Liver (tissue), 9 donors: ENCODE data around the gene IRF4. TPM values are rescaled to one million over a fixed set of nuclear protein-coding genes. Genes with fewer than 3 reads are reported as not detected.

Experiments
- DNase-seq: peaks from one replicate; pipeline ENCODE4 v3.0.0-alpha.2; 2017; ENCODE audit warnings: low spot score
- H3K27ac ChIP-seq, 2 donors: one replicate each; pipeline ENCODE4 v1.7.0; 2013; ENCODE audit warnings: inconsistent platforms in 2 of 2, low read length in 2 of 2, control low read depth in 1 of 2, low read depth in 1 of 2, mild to moderate bottlenecking in 1 of 2
- H3K27me3 ChIP-seq, 4 donors: one replicate each; pipeline versions ENCODE4 v1.6.1 to v1.7.0; 2013; ENCODE audit warnings: low read length in 3 of 4, inconsistent platforms in 1 of 4, mild to moderate bottlenecking in 1 of 4, moderate library complexity in 1 of 4; ENCODE audit not compliant: control insufficient read depth in 4 of 4, insufficient read depth in 4 of 4
- H3K36me3 ChIP-seq, 4 donors: one replicate each; pipeline versions ENCODE4 v1.6.1 to v1.7.0; 2013; ENCODE audit warnings: low read length in 3 of 4, mild to moderate bottlenecking in 3 of 4, low read depth in 1 of 4, moderate library complexity in 1 of 4; ENCODE audit not compliant: control insufficient read depth in 4 of 4, insufficient read depth in 3 of 4
- H3K4me1 ChIP-seq, 4 donors: one replicate each; pipeline versions ENCODE4 v1.6.1 to v1.7.0; 2013; ENCODE audit warnings: low read length in 3 of 4, mild to moderate bottlenecking in 3 of 4, moderate library complexity in 1 of 4; ENCODE audit not compliant: control insufficient read depth in 4 of 4, insufficient read depth in 4 of 4
- H3K4me3 ChIP-seq, 3 donors: one replicate each; pipeline versions ENCODE4 v1.6.1 to v1.7.0; 2013; ENCODE audit warnings: low read length in 3 of 3, control low read depth in 1 of 3, low read depth in 1 of 3, mild to moderate bottlenecking in 1 of 3
- H3K9ac ChIP-seq, 2 donors: one replicate each; pipeline ENCODE4 v1.7.0; 2013; ENCODE audit warnings: low read length in 2 of 2, mild to moderate bottlenecking in 2 of 2, moderate library complexity in 2 of 2, control low read depth in 1 of 2, low read depth in 1 of 2
- H3K9me3 ChIP-seq, 4 donors: one replicate each; pipeline versions ENCODE4 v1.6.1 to v1.7.0; 2013; ENCODE audit warnings: low read length in 3 of 4; ENCODE audit not compliant: control insufficient read depth in 4 of 4
- EGR1 ChIP-seq, 2 donors: IDR thresholded peaks; 2 replicates each; pipeline ENCODE4 v1.6.1; 2016 to 2018; ENCODE audit warnings: antibody characterized with exemption in 2 of 2, low read depth in 2 of 2
- FOXA1 ChIP-seq: IDR thresholded peaks from 2 replicates; pipeline ENCODE4 v1.6.1; 2016; ENCODE audit warnings: antibody characterized with exemption
- FOXA2 ChIP-seq: IDR thresholded peaks from 2 replicates; pipeline ENCODE4 v1.6.1; 2016; ENCODE audit warnings: antibody characterized with exemption
- GABPA ChIP-seq, 2 donors: IDR thresholded peaks in 1 of 2; conservative IDR thresholded peaks in 1 of 2; 2 replicates each; pipeline ENCODE4 v1.6.1; 2016; ENCODE audit warnings: antibody characterized with exemption in 2 of 2, mild to moderate bottlenecking in 1 of 2, moderate library complexity in 1 of 2
- HNF4A ChIP-seq, 2 donors: conservative IDR thresholded peaks; 2 replicates each; pipeline ENCODE4 v1.6.1; 2016; ENCODE audit warnings: antibody characterized with exemption in 2 of 2, mild to moderate bottlenecking in 2 of 2
- HNF4G ChIP-seq: IDR thresholded peaks from 2 replicates; pipeline ENCODE4 v1.6.1; 2016; ENCODE audit warnings: antibody characterized with exemption
- JUND ChIP-seq, 2 donors: IDR thresholded peaks; 2 replicates each; pipeline ENCODE4 v1.6.1; 2016; ENCODE audit warnings: antibody characterized with exemption in 2 of 2
- NR2F2 ChIP-seq: IDR thresholded peaks from 2 replicates; pipeline ENCODE4 v1.6.1; 2016; ENCODE audit warnings: antibody characterized with exemption
- RAD21 ChIP-seq, 2 donors: IDR thresholded peaks; 2 replicates each; pipeline ENCODE4 v1.6.1; 2016; ENCODE audit warnings: antibody characterized with exemption in 2 of 2, mild to moderate bottlenecking in 2 of 2
- RXRA ChIP-seq, 2 donors: IDR thresholded peaks; 2 replicates each; pipeline ENCODE4 v1.6.1; 2017 to 2018; ENCODE audit warnings: antibody characterized with exemption in 2 of 2, mild to moderate bottlenecking in 1 of 2
- SP1 ChIP-seq: IDR thresholded peaks from 2 replicates; pipeline ENCODE4 v1.6.1; 2018; ENCODE audit warnings: antibody characterized with exemption, mild to moderate bottlenecking
- TAF1 ChIP-seq: conservative IDR thresholded peaks from 2 replicates; pipeline ENCODE4 v1.6.1; 2016; ENCODE audit warnings: antibody characterized with exemption, mild to moderate bottlenecking
- YY1 ChIP-seq: IDR thresholded peaks from 2 replicates; pipeline ENCODE4 v1.6.1; 2016; ENCODE audit warnings: antibody characterized with exemption, mild to moderate bottlenecking
- WGBS: extraction: QIAGEN DNeasy Blood & Tissue Kit; methylation state at CpG from one replicate; pipeline ENCODE4 v1.1.7; 2013; 5-methylcytosine and 5-hydroxymethylcytosine counted together
- polyA plus RNA-seq, 2 donors: library from polyadenylated mRNA; stranded (reverse) in 1 of 2; unstranded in 1 of 2; fragments of 200-250 nt in 1 of 2; fragments of >200 nt in 1 of 2; fragmentation: Nextera tagmentation in 1 of 2; extraction: Ambion mirVana in 1 of 2; gene quantifications; one replicate each; pipeline versions ENCODE4 v1.2.1 to v1.2.3, GENCODE V29; 2013 to 2015
- total RNA-seq, 2 donors: library from RNA; depleted of rRNA; stranded (reverse); fragments of >200 nt; gene quantifications; one replicate each; pipeline ENCODE4 v1.2.3, GENCODE V29; 2014
- TF ChIP-seq, protein P1 (sequence below): IDR thresholded peaks from 2 replicates; pipeline ENCODE4 v1.6.1; 2016; ENCODE audit warnings: antibody characterized with exemption
- TF ChIP-seq, protein P2 (sequence below): fragments of 150-350 bp; IDR thresholded peaks from 2 replicates; pipeline ENCODE4 v1.5.1; 2017; ENCODE audit warnings: improper control_type of control experiment, low read depth, low read length; ENCODE audit not compliant: missing input control
- TF ChIP-seq, protein P3 (sequence below): IDR thresholded peaks from 2 replicates; pipeline ENCODE4 v1.6.1; 2016; ENCODE audit warnings: antibody characterized with exemption, mild to moderate bottlenecking
- TF ChIP-seq, protein P4 (sequence below): IDR thresholded peaks from 2 replicates; pipeline ENCODE4 v1.6.1; 2016; ENCODE audit warnings: antibody characterized with exemption
- TF ChIP-seq, protein P5 (sequence below): IDR thresholded peaks from 2 replicates; pipeline ENCODE4 v1.6.1; 2016; ENCODE audit warnings: antibody characterized with exemption
- donor health status: healthy.
- donor health status: healthy.
- donor health status: healthy.
- donor health status: healthy.
- donor health status: healthy.

Gene IRF4
- total and polyA plus RNA-seq, 4 donors = 0.68 to 1.6 (median 1.1) TPM

DNA sequence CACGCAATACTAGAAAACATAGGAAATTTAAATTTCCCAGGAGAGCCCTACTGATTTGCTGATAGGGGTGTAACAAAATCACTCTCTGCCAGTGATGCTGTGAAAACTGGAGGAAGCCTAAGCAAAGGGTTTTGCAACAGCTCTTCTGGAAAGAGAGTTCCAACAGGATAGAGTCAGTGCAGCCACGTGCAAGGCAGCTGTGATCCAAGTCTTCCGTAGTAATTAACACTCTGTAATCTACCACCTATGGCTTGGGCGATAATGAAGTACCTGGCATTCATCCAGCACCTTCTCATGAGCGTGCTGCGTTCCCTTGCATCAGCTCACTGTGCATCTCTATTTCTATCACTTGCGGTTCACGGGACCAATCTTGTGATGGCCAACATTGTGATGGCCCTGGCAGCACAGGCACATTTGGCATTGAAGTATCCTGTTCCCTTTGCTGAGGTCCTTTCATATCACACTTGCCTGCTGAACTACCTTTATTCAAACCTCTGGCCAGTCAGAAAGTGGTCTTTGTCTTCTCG is 48.2 kb downstream of the IRF4 start:
- WGBS = 75% methylated on average over 9 of the region's 9 CpGs
- H3K27ac ChIP-seq = no peak overlapping the region

DNA sequence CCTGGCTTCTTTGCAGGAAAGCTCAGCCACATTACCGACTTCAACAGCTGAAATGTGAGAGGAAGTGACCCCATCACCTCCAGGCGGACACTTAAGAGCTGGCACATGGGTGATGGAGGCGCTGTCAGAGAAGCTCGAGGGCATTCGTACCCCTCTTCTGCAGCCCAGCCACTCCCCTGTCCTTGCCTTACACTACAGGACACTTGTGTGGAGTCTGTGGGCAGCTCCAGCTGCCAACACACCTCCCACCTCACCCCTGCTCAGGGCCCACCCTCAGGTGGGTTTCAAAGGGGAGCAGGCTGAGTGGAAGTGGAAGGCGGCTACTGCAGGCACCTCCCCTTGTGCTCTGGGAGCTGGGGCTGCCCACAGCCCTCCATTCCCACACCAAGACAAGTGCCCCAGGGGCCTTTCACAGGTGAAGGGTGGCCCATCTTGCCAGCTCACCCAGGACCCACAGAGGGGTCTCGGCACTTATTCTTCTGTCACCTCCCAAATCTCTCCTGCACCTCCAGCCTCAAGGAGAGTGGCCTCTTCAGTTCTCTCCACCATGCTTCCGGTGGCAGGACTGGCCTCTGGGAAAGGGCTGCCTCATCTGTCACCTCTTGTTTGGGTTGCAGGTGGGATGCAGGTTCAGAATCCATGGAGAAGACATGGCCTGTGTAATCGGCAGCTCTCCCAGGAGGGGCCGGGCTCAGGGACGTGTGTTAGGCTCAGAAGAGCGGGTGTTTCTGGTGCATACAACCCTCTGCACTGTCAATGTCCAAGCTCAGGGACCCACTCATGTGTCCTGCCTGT is 49.8 kb downstream of the IRF4 start:
- Histone ChIP-seq H3K9ac (no peak overlapping the region), H3K4me1 (no peaks in the 10 kb centered on the region), H3K27me3 (no peaks in the 10 kb centered on the region), H3K9me3 (no peaks in the 10 kb centered on the region), H3K27ac (no peak overlapping the region), H3K4me3 (no peak overlapping the region), H3K36me3 (no peaks in the 10 kb centered on the region)
- WGBS = 89% methylated on average over 12 of the region's 12 CpGs
- TF ChIP-seq RAD21 (IDR thresholded peaks at IDR 0.05) (no peak), RXRA (IDR thresholded peaks at IDR 0.05) (no peak), HNF4G (no peak), GABPA (IDR thresholded peaks at IDR 0.05 in 1 of 2, conservative IDR thresholded peaks at IDR 0.05 in 1 of 2) (no peak), EGR1 (IDR thresholded peaks at IDR 0.05; ENCODE audit: low read depth in 2 of 2) (no peak), JUND (IDR thresholded peaks at IDR 0.05) (no peak), SP1 (no peak), FOXA2 (no peak), NR2F2 (no peak)
- TF ChIP-seq, protein P1, sequence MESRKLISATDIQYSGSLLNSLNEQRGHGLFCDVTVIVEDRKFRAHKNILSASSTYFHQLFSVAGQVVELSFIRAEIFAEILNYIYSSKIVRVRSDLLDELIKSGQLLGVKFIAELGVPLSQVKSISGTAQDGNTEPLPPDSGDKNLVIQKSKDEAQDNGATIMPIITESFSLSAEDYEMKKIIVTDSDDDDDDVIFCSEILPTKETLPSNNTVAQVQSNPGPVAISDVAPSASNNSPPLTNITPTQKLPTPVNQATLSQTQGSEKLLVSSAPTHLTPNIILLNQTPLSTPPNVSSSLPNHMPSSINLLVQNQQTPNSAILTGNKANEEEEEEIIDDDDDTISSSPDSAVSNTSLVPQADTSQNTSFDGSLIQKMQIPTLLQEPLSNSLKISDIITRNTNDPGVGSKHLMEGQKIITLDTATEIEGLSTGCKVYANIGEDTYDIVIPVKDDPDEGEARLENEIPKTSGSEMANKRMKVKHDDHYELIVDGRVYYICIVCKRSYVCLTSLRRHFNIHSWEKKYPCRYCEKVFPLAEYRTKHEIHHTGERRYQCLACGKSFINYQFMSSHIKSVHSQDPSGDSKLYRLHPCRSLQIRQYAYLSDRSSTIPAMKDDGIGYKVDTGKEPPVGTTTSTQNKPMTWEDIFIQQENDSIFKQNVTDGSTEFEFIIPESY = no peak
- TF ChIP-seq, protein P2, sequence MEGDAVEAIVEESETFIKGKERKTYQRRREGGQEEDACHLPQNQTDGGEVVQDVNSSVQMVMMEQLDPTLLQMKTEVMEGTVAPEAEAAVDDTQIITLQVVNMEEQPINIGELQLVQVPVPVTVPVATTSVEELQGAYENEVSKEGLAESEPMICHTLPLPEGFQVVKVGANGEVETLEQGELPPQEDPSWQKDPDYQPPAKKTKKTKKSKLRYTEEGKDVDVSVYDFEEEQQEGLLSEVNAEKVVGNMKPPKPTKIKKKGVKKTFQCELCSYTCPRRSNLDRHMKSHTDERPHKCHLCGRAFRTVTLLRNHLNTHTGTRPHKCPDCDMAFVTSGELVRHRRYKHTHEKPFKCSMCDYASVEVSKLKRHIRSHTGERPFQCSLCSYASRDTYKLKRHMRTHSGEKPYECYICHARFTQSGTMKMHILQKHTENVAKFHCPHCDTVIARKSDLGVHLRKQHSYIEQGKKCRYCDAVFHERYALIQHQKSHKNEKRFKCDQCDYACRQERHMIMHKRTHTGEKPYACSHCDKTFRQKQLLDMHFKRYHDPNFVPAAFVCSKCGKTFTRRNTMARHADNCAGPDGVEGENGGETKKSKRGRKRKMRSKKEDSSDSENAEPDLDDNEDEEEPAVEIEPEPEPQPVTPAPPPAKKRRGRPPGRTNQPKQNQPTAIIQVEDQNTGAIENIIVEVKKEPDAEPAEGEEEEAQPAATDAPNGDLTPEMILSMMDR = no peak
- TF ChIP-seq, protein P3, sequence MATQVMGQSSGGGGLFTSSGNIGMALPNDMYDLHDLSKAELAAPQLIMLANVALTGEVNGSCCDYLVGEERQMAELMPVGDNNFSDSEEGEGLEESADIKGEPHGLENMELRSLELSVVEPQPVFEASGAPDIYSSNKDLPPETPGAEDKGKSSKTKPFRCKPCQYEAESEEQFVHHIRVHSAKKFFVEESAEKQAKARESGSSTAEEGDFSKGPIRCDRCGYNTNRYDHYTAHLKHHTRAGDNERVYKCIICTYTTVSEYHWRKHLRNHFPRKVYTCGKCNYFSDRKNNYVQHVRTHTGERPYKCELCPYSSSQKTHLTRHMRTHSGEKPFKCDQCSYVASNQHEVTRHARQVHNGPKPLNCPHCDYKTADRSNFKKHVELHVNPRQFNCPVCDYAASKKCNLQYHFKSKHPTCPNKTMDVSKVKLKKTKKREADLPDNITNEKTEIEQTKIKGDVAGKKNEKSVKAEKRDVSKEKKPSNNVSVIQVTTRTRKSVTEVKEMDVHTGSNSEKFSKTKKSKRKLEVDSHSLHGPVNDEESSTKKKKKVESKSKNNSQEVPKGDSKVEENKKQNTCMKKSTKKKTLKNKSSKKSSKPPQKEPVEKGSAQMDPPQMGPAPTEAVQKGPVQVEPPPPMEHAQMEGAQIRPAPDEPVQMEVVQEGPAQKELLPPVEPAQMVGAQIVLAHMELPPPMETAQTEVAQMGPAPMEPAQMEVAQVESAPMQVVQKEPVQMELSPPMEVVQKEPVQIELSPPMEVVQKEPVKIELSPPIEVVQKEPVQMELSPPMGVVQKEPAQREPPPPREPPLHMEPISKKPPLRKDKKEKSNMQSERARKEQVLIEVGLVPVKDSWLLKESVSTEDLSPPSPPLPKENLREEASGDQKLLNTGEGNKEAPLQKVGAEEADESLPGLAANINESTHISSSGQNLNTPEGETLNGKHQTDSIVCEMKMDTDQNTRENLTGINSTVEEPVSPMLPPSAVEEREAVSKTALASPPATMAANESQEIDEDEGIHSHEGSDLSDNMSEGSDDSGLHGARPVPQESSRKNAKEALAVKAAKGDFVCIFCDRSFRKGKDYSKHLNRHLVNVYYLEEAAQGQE = no peak
- TF ChIP-seq, protein P4, sequence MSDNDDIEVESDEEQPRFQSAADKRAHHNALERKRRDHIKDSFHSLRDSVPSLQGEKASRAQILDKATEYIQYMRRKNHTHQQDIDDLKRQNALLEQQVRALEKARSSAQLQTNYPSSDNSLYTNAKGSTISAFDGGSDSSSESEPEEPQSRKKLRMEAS = no peak
- DNase-seq = no peak

More for the DNA sequence above, 48.2 kb downstream of the IRF4 start:
- no peak overlapping the region for H3K9ac ChIP-seq
- no peak overlapping the region for H3K4me3 ChIP-seq
- H3K27me3 ChIP-seq = no peaks in the 10 kb centered on the region
- H3K9me3 ChIP-seq = no peaks in the 10 kb centered on the region
- H3K36me3 ChIP-seq = no peaks in the 10 kb centered on the region
- no peak for TF ChIP-seq GABPA (IDR thresholded peaks at IDR 0.05 in 1 of 2, conservative IDR thresholded peaks at IDR 0.05 in 1 of 2)
- TF ChIP-seq, protein P5, sequence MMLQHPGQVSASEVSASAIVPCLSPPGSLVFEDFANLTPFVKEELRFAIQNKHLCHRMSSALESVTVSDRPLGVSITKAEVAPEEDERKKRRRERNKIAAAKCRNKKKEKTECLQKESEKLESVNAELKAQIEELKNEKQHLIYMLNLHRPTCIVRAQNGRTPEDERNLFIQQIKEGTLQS = no peak
- TF ChIP-seq HNF4A (conservative IDR thresholded peaks at IDR 0.05) = no peak
- no peak for TF ChIP-seq SP1
- TF ChIP-seq, protein P3 = no peak
- TF ChIP-seq RAD21 (IDR thresholded peaks at IDR 0.05) = no peak
- no peak for TF ChIP-seq YY1
- TF ChIP-seq EGR1 (IDR thresholded peaks at IDR 0.05; ENCODE audit: low read depth in 2 of 2) = no peak
- no peak for TF ChIP-seq TAF1
- no peak for TF ChIP-seq RXRA (IDR thresholded peaks at IDR 0.05)
- no peak for TF ChIP-seq JUND (IDR thresholded peaks at IDR 0.05)
- TF ChIP-seq FOXA1 = no peak
- H3K4me1 ChIP-seq = no peaks in the 10 kb centered on the region
- no peak for DNase-seq
